ES-I3 (cell line): Measurements from ENCODE around the gene MYADML2.

Experiments
- H3K36me3 ChIP-seq: 2 replicates; pipeline ENCODE4 v1.6.1; 2013; ENCODE audit warnings: mild to moderate bottlenecking, low read length, control low read depth, moderate library complexity; ENCODE audit not compliant: insufficient read depth
- H3K4me1 ChIP-seq: 2 replicates; pipeline ENCODE4 v1.6.1; 2013; ENCODE audit warnings: mild to moderate bottlenecking, control low read depth, low read length; ENCODE audit not compliant: insufficient read depth
- H3K9ac ChIP-seq: 2 replicates; pipeline ENCODE4 v1.6.1; 2013; ENCODE audit warnings: low read depth, mild to moderate bottlenecking, low read length, moderate library complexity
- H3K9me3 ChIP-seq: 2 replicates; pipeline ENCODE4 v1.6.1; 2013; ENCODE audit warnings: mild to moderate bottlenecking, low read length, moderate library complexity; ENCODE audit not compliant: control insufficient read depth, insufficient read depth

MYADML2 gene

GRCh38 chr17:81941484-81942166, 5.4 kb downstream of the MYADML2 start:
- Histone ChIP-seq H3K4me1 (no peaks in the 10 kb centered on the region; the same call in 1 of the 2 replicates), H3K9ac (no peak overlapping the region), H3K36me3 (no peaks in the 10 kb centered on the region), H3K9me3 (no peaks in the 10 kb centered on the region)

GRCh38 chr17:81940538-81941483, 6.2 kb downstream of the MYADML2 start:
- Histone ChIP-seq H3K36me3 (no peaks in the 10 kb centered on the region), H3K9ac (no peak overlapping the region), H3K4me1 (no peaks in the 10 kb centered on the region; the same call in 1 of the 2 replicates), H3K9me3 (no peaks in the 10 kb centered on the region)

- Histone ChIP-seq H3K4me1 (no peaks in the 10 kb centered on the region; the same call in 1 of the 2 replicates), H3K9ac (no peak overlapping the region)
Measured at GRCh38 chr17:81939881-81940385, 7.1 kb downstream of the MYADML2 start.

GRCh38 chr17:81939218-81939617, 7.8 kb downstream of the MYADML2 start:
- no peak overlapping the region for H3K9ac ChIP-seq
- no peaks in the 10 kb centered on the region; the same call in 1 of the 2 replicates for H3K4me1 ChIP-seq
- H3K9me3 ChIP-seq = no peaks in the 10 kb centered on the region
- no peaks in the 10 kb centered on the region for H3K36me3 ChIP-seq

More at GRCh38 chr17:81939881-81940385, 7.1 kb downstream of the MYADML2 start:
- Histone ChIP-seq H3K9me3 (no peaks in the 10 kb centered on the region), H3K36me3 (no peaks in the 10 kb centered on the region)

GRCh38 chr17:81935709-81936084, 11.3 kb downstream of the MYADML2 start:
- H3K4me1 ChIP-seq = no peaks in the 10 kb centered on the region

GRCh38 chr17:81934850-81935708, 12.0 kb downstream of the MYADML2 start:
- H3K9me3 ChIP-seq = no peaks in the 10 kb centered on the region
- H3K4me1 ChIP-seq = no peaks in the 10 kb centered on the region
- H3K36me3 ChIP-seq = no peaks in the 10 kb centered on the region
- no peak overlapping the region for H3K9ac ChIP-seq

More at GRCh38 chr17:81935709-81936084, 11.3 kb downstream of the MYADML2 start:
- no peaks in the 10 kb centered on the region for H3K36me3 ChIP-seq
- H3K9me3 ChIP-seq = no peaks in the 10 kb centered on the region
- no peak overlapping the region; the same call in 1 of the 2 replicates for H3K9ac ChIP-seq

- Histone ChIP-seq H3K9ac (no peak overlapping the region), H3K9me3 (no peaks in the 10 kb centered on the region), H3K4me1 (no peaks in the 10 kb centered on the region), H3K36me3 (no peaks in the 10 kb centered on the region)
Measured at GRCh38 chr17:81934098-81934757, 12.8 kb downstream of the MYADML2 start.

- H3K9ac ChIP-seq = no peak overlapping the region
- no peaks in the 10 kb centered on the region for H3K9me3 ChIP-seq
- H3K4me1 ChIP-seq = no peaks in the 10 kb centered on the region; the same call in 1 of the 2 replicates
- no peaks in the 10 kb centered on the region for H3K36me3 ChIP-seq
Measured at GRCh38 chr17:81933178-81933699, 13.8 kb downstream of the MYADML2 start.

GRCh38 chr17:81932333-81932983, 14.6 kb downstream of the MYADML2 start:
- no peaks in the 10 kb centered on the region for H3K36me3 ChIP-seq
- H3K4me1 ChIP-seq = no peaks in the 10 kb centered on the region; the same call in 1 of the 2 replicates
- H3K9ac ChIP-seq = no peak overlapping the region
- H3K9me3 ChIP-seq = no peaks in the 10 kb centered on the region

- Histone ChIP-seq H3K4me1 (no peaks in the 10 kb centered on the region; the same call in 1 of the 2 replicates), H3K9me3 (no peaks in the 10 kb centered on the region), H3K36me3 (no peaks in the 10 kb centered on the region), H3K9ac (no peak overlapping the region)
Measured at GRCh38 chr17:81931557-81932332, 15.3 kb downstream of the MYADML2 start.

GRCh38 chr17:81931189-81931556, 15.9 kb downstream of the MYADML2 start:
- Histone ChIP-seq H3K36me3 (no peaks in the 10 kb centered on the region), H3K9me3 (no peaks in the 10 kb centered on the region), H3K9ac (no peak overlapping the region), H3K4me1 (peaks cover under 1% of the 10 kb centered on the region; the same call in 1 of the 2 replicates)
